K562 (cell line): Measurements from ENCODE around the gene MAP3K20. TPM values are rescaled to one million over a fixed set of nuclear protein-coding genes. Genes with fewer than 3 reads are reported as not detected.

ENCODE experiments used
- ATAC-seq: fragments of 200-7000 bp; cut with Tn5 transposase; 3 replicates; pipeline ENCODE4 v1.9.1; 2020; ENCODE audit warnings: moderate library complexity
- BruUV-seq: library from RNA; stranded (reverse); fragments of 400-500 nt; replicated peaks from 2 replicates; lab custom pipeline; 2021; lab: Mats Ljungman, UMichigan
- CTCF ChIA-PET: fragments of 300-600 bp; formaldehyde crosslinking; extraction: SDS; loops from one replicate; lab custom pipeline; 2021; ENCODE audit warnings: low intra/inter-chr PET ratio; lab: Yijun Ruan, JAX
- POLR2A ChIA-PET: fragments of 300-600, 350-650 bp; sonication (Branson Sonifier 250); formaldehyde crosslinking; extraction: SDS; loops from one replicate; lab custom pipeline; 2021; ENCODE audit warnings: antibody characterized with exemption, inconsistent platforms; lab: Yijun Ruan, JAX
- DNase-seq, 4 experiments: peaks; one replicate each; pipeline versions ENCODE4 v3.0.0 to v3.0.0-alpha.2; 2011 to 2018; ENCODE audit warnings: low spot score in 3 of 4, mixed read lengths in 3 of 4; ENCODE audit errors: extremely low read depth in 1 of 4
- FAIRE-seq: peaks from 2 replicates; lab custom pipeline; 2011; peaks lifted over from hg19 to GRCh38; lab: Jason Lieb, UNC
- H2AFZ ChIP-seq: 2 replicates; pipeline ENCODE4 v1.6.0; 2011; ENCODE audit warnings: low read depth, low read length, control low read depth, inconsistent platforms
- H3K27ac ChIP-seq: fragments of 200-600 bp; 3 replicates; pipeline ENCODE4 v1.8.0; 2011; ENCODE audit warnings: low read depth, mild to moderate bottlenecking, control low read depth, inconsistent platforms, low read length, moderate library complexity, mixed read lengths; ENCODE audit errors: extremely low read depth
- H3K27me3 ChIP-seq, 2 experiments: fragments of 300-600 bp in 1 of 2; 2 replicates in 1 of 2; 3 replicates in 1 of 2; pipeline versions ENCODE4 v1.6.0 to v1.8.0; 2011; ENCODE audit warnings: inconsistent platforms in 2 of 2, low read length in 2 of 2, mild to moderate bottlenecking in 1 of 2, mixed read lengths in 1 of 2, moderate library complexity in 1 of 2; ENCODE audit not compliant: control insufficient read depth in 2 of 2, insufficient read depth in 2 of 2
- H3K36me3 ChIP-seq: fragments of 300-600 bp; 3 replicates; pipeline ENCODE4 v1.8.0; 2011; ENCODE audit warnings: mild to moderate bottlenecking, low read length, inconsistent platforms; ENCODE audit not compliant: control insufficient read depth, insufficient read depth
- H3K4me1 ChIP-seq, 2 experiments: fragments of 200-600 bp in 1 of 2; replicated peaks in 1 of 2; 2 replicates in 1 of 2; 3 replicates in 1 of 2; pipeline versions ENCODE4 v1.5.1 to v1.8.0; 2011; ENCODE audit warnings: inconsistent platforms in 2 of 2, low read length in 2 of 2, mild to moderate bottlenecking in 1 of 2, mixed read lengths in 1 of 2, moderate library complexity in 1 of 2; ENCODE audit not compliant: control insufficient read depth in 2 of 2, insufficient read depth in 2 of 2
- H3K4me2 ChIP-seq: 2 replicates; pipeline ENCODE4 v1.6.1; 2011; ENCODE audit warnings: low read length, control low read depth, inconsistent platforms, mixed read lengths; ENCODE audit not compliant: insufficient read depth
- H3K4me3 ChIP-seq: fragments of 200-600 bp; sonication (generic), shearing (Covaris generic); 2 replicates; pipeline ENCODE4 v1.5.1; 2016; ENCODE audit warnings: control low read depth, inconsistent platforms
- H3K79me2 ChIP-seq: fragments of 200-600 bp; 3 replicates; pipeline ENCODE4 v1.8.0; 2011; ENCODE audit warnings: low read length, inconsistent platforms; ENCODE audit not compliant: control insufficient read depth, insufficient read depth
- H3K9ac ChIP-seq, 2 experiments: 2 replicates each; pipeline versions ENCODE4 v1.6.0 to v1.6.1; 2011; ENCODE audit warnings: low read depth in 2 of 2, low read length in 2 of 2, control low read depth in 1 of 2, inconsistent platforms in 1 of 2, mild to moderate bottlenecking in 1 of 2, mixed read lengths in 1 of 2; ENCODE audit not compliant: insufficient read depth in 1 of 2
- H3K9me1 ChIP-seq: one replicate; pipeline ENCODE4 v1.6.0; 2011; ENCODE audit warnings: inconsistent platforms, mild to moderate bottlenecking, low read length, moderate library complexity; ENCODE audit not compliant: control insufficient read depth, insufficient read depth
- H3K9me3 ChIP-seq: replicated peaks from 2 replicates; pipeline ENCODE4 v1.5.1; 2011; ENCODE audit warnings: low read depth, low read length, inconsistent platforms; ENCODE audit not compliant: control insufficient read depth, insufficient read depth
- H4K20me1 ChIP-seq: replicated peaks from 2 replicates; pipeline ENCODE4 v1.6.1; 2011; ENCODE audit warnings: low read length, inconsistent platforms, mixed read lengths; ENCODE audit not compliant: control insufficient read depth, insufficient read depth
- EZH2 ChIP-seq: IDR thresholded peaks from 2 replicates; pipeline ENCODE4 v1.6.1; 2012; ENCODE audit warnings: low read depth, mild to moderate bottlenecking, inconsistent platforms, low read length, borderline replicate concordance
- FIP1L1 ChIP-seq: fragments of 200-400 bp; formaldehyde crosslinking; IDR thresholded peaks from 2 replicates; pipeline ENCODE4 v1.6.1; 2018; ENCODE audit warnings: mild to moderate bottlenecking, low read depth, low read length; ENCODE audit not compliant: poor library complexity, severe bottlenecking
- HSF4 ChIP-seq: fragments of 250-450 bp; sonication (Bioruptor Pico); IDR thresholded peaks from 2 replicates; pipeline ENCODE4 v2.1.2; 2022; ENCODE audit warnings: mild to moderate bottlenecking, moderate library complexity, borderline replicate concordance
- KLF1 ChIP-seq: fragments of 450-650 bp; IDR thresholded peaks from 2 replicates; pipeline ENCODE4 v1.6.1; 2016; ENCODE audit warnings: missing genetic modification characterization, missing compliant biosample characterization
- SPI1 ChIP-seq: IDR thresholded peaks from 2 replicates; pipeline ENCODE4 v1.6.1; 2011; ENCODE audit warnings: low read depth, low read length, control low read depth, borderline replicate concordance
- ZFP36 ChIP-seq: fragments of 150-350 bp; IDR thresholded peaks from 2 replicates; pipeline ENCODE4 v1.6.1; 2018; ENCODE audit warnings: low read length, low read depth; ENCODE audit not compliant: partially characterized antibody
- ZNF146 ChIP-seq: IDR thresholded peaks from one replicate; pipeline ENCODE4 v1.6.1; 2018; ENCODE audit warnings: missing compliant biosample characterization; ENCODE audit not compliant: unreplicated experiment
- ZNF436 ChIP-seq: fragments of 250-450, 450-650 bp; sonication (Bioruptor Pico); formaldehyde crosslinking; IDR thresholded peaks from 2 replicates; pipeline ENCODE4 v1.7.0; 2020; ENCODE audit warnings: mild to moderate bottlenecking
- WGBS: fragments of 100-300 bp; shearing (Covaris generic); methylation state at CpG from one replicate; pipeline ENCODE4 v1.1.6; 2016; ENCODE audit warnings: low coverage, mixed read lengths; ENCODE audit not compliant: insufficient coverage; ENCODE audit errors: missing lambda C conversion rate; 5-methylcytosine and 5-hydroxymethylcytosine counted together
- in situ Hi-C: fragments of 300-500 bp; cut with MboI; formaldehyde crosslinking; loops from 4 replicates; pipeline ENCODE4 v1.15.0; 2018; ENCODE audit warnings: inconsistent platforms, mixed read lengths
- intact Hi-C: fragments of 100-400 bp; cut with micrococcal nuclease; formaldehyde crosslinking; loops from 2 replicates; pipeline ENCODE4 v1.14.2; 2022
- polyA plus RNA-seq, 8 experiments: library from polyadenylated mRNA; depleted of rRNA in 4 of 8; stranded (reverse) in 5 of 8; unstranded in 3 of 8; fragments of >200 nt; fragmentation: Nextera tagmentation in 2 of 8; fragmentation: Illumina TruSeq in 1 of 8; extraction: Ambion mirVana in 2 of 8; extraction: Trizol in 1 of 8; gene quantifications; 2 replicates each; pipeline versions ENCODE4 v1.2.1 to v1.2.3, GENCODE V29; 2011 to 2014; ENCODE audit warnings: inconsistent platforms in 1 of 8, missing spikeins in 1 of 8
- total RNA-seq, 7 experiments: library from RNA; depleted of rRNA in 6 of 7; stranded (reverse); fragments of >200 nt in 6 of 7; fragmentation: Illumina TruSeq in 2 of 7; extraction: Trizol in 2 of 7; gene quantifications; 2 replicates each; pipeline versions ENCODE4 v1.2.1 to v1.2.3, GENCODE V29; 2011 to 2021; ENCODE audit warnings: low replicate concordance in 1 of 7
- TF ChIP-seq, protein P1 (sequence below): fragments of 450-650 bp; IDR thresholded peaks from 2 replicates; pipeline ENCODE4 v1.6.1; 2016; ENCODE audit warnings: antibody characterized with exemption

Gene MAP3K20
- total and polyA plus RNA-seq, 9 of the 15 experiments (the other 6 are each of a cell fraction or from before 2014, with no cell fraction given), result 9.8 to 34.2 (median 27.3) TPM

DNA sequence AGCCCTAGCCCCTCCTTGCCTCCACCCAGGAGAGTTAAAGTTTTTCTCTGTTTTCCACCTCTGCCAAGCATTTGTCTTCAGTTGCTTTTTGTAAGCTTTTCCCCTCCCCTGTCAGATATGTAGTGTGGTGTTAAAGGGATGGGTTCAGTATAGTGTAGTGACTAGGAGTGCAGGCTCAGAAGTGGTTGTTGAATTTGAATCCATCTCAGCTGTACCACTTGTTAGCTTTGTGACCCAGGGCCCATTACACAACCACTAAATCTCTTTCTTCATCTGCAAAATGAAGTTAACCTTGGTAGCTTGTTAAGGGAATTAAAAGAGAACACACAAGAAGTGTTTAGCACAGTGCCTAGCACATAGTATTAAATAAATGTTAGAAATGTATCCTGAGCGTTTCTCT is 56.9 kb downstream of the MAP3K20 start (continued):
- TF ChIP-seq ZFP36, result no peak
- TF ChIP-seq, protein P1, sequence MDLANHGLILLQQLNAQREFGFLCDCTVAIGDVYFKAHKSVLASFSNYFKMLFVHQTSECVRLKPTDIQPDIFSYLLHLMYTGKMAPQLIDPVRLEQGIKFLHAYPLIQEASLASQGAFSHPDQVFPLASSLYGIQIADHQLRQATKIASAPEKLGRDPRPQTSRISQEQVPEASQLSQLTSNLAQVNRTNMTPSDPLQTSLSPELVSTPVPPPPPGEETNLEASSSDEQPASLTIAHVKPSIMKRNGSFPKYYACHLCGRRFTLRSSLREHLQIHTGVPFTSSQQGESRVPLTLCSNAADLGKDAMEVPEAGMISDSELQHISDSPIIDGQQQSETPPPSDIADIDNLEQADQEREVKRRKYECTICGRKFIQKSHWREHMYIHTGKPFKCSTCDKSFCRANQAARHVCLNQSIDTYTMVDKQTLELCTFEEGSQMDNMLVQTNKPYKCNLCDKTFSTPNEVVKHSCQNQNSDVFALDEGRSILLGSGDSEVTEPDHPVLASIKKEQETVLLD, result no peak

DNA sequence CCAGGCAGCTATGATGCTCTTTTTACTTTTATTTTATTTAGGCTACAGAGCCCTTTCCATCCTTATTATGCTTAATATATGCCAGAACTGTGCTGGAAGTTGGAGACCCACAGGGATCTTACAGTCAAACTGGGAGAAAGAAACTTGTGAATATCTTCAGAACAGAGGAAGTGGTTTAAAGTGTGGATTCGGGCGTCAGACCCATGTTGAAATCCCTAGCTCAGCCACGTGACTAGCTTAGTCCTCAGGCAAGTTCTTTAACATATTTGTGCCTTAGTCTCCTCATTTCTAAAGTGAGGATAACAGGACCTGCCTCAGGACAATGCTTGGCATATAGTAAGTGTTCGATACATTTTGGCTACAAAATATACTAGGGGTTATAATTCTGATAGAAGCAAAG is 59.1 kb downstream of the MAP3K20 start:
- Histone ChIP-seq H3K36me3 (no peaks in the 10 kb centered on the region), H3K4me2 (no peak overlapping the region), H3K9me1 (no peaks in the 10 kb centered on the region), H3K9ac (no peak overlapping the region), H3K27ac (no peak overlapping the region), H3K9me3 (no peaks in the 10 kb centered on the region), H3K79me2 (peaks cover 4% of the 10 kb centered on the region; the same call in 2 of the 3 replicates), H3K27me3 (no peaks in the 10 kb centered on the region), H3K4me3 (no peak overlapping the region), H4K20me1 (no peaks in the 10 kb centered on the region), H3K4me1 (no peaks in the 10 kb centered on the region), H2AFZ (no peak overlapping the region)
- ChIA-PET POLR2A (interaction anchor here (0.6 kb wide), 1 partner anchor 45 kb away, joined by 3 read pairs; no protein-coding TSS in a partner anchor), CTCF (interaction anchor here (0.7 kb wide), 1 partner anchor 66 kb away, joined by 3 read pairs; no protein-coding TSS in a partner anchor)
- no peak for FAIRE-seq
- WGBS, result 65% methylated on average over 4 of the region's 4 CpGs
- no peak for ATAC-seq
- DNase-seq, result no peak
- in situ Hi-C loops, result no loop called here
- TF ChIP-seq EZH2, result no peak
- TF ChIP-seq FIP1L1, result no peak
- 0 out of 2 replicates have a peak, but pooled peaks have one; percentile 1 for TF ChIP-seq SPI1
- no peak for TF ChIP-seq HSF4
- TF ChIP-seq ZNF436 (CRISPR knock-in tag), result no peak
- TF ChIP-seq KLF1 (tag), result no peak
- TF ChIP-seq ZNF146 (CRISPR knock-in tag), result no peak
- no TSS peak for BruUV-seq
- intact Hi-C loops, result no loop called here
